Adrenal gland (tissue), 5 donors: ENCODE measurements around the gene LRP2BP.

Experiments
- POLR2A ChIP-seq, 2 donors: fragments of 450-650 bp; IDR thresholded peaks; one replicate each; pipeline ENCODE4 v1.6.1; 2017; ENCODE audit warnings: antibody characterized with exemption in 2 of 2, mild to moderate bottlenecking in 2 of 2, moderate library complexity in 1 of 2
- TF ChIP-seq, protein P1 (sequence below), 6 experiments: fragments of 450-650 bp in 4 of 6; fragments of 200-600 bp in 2 of 6; sonication (generic) in 1 of 6; IDR thresholded peaks; 1 replicate in 5 of 6; 2 replicates in 1 of 6; pipeline versions ENCODE4 v1.5.1 to v1.8.0; 2016 to 2021; ENCODE audit warnings: antibody characterized with exemption in 6 of 6, mild to moderate bottlenecking in 2 of 6, moderate library complexity in 1 of 6
- donor health status: DM: no; HTN: no; CAD: no.

DNA sequence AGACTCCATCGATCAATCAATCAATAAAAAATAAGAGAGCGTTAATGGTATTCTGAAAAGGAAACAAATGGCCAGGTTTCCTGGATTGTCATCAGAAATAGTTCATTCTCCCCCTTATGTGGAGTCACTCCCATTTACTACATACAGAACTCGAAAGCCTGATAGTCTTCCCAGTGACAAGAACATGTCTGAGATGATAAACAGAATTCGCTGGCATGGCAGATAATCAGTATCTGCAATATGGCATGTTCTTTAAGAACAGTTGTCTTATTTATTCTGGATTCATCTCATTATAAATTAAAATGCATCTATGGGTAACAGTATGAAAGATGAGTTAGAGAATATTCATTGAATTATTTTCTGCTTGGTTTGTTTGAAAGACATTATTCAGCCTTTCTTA, 61.4 kb downstream of the LRP2BP start:
- TF ChIP-seq, protein P1, sequence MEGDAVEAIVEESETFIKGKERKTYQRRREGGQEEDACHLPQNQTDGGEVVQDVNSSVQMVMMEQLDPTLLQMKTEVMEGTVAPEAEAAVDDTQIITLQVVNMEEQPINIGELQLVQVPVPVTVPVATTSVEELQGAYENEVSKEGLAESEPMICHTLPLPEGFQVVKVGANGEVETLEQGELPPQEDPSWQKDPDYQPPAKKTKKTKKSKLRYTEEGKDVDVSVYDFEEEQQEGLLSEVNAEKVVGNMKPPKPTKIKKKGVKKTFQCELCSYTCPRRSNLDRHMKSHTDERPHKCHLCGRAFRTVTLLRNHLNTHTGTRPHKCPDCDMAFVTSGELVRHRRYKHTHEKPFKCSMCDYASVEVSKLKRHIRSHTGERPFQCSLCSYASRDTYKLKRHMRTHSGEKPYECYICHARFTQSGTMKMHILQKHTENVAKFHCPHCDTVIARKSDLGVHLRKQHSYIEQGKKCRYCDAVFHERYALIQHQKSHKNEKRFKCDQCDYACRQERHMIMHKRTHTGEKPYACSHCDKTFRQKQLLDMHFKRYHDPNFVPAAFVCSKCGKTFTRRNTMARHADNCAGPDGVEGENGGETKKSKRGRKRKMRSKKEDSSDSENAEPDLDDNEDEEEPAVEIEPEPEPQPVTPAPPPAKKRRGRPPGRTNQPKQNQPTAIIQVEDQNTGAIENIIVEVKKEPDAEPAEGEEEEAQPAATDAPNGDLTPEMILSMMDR (IDR thresholded peaks at IDR 0.05), result no peak
- TF ChIP-seq POLR2A (IDR thresholded peaks at IDR 0.05), result no peak
